ENCODE data around the gene ITCH. TPM values are rescaled to one million over a fixed set of nuclear protein-coding genes. Genes with fewer than 3 reads are reported as not detected.

The ITCH gene
- total and polyA plus RNA-seq, 2 donors (not counting 3 experiments of a cell fraction or from before 2014, with no cell fraction given) = 6.4 to 57.4 TPM

- H4K20me1 ChIP-seq (replicated peaks; ENCODE audit: control insufficient read depth, extremely low read depth, insufficient read depth, low read length) = no peaks in the 10 kb centered on the region
- no peak for FAIRE-seq
- intact Hi-C loops (cut with micrococcal nuclease) = no loop called here
Measured at GRCh38 chr20:34552569-34552968, 189.5 kb downstream of the ITCH start.

More at GRCh38 chr20:34552569-34552968, 189.5 kb downstream of the ITCH start:
- H3K4me3 ChIP-seq (replicated peaks in 1 of 3; ENCODE audit: insufficient read depth in 1 of 3, low read depth in 1 of 3, low read length in 3 of 3) = no peak overlapping the region
- H2AFZ ChIP-seq (ENCODE audit: low read depth, low read length) = no peak overlapping the region
- no peaks in the 10 kb centered on the region for H3K9me1 ChIP-seq (replicated peaks; ENCODE audit: control insufficient read depth, extremely low read depth, insufficient read depth, low read length)
- no peak overlapping the region for H3K4me2 ChIP-seq (ENCODE audit: insufficient read depth, low read length)
- no peaks in the 10 kb centered on the region for H3K79me2 ChIP-seq (ENCODE audit: control insufficient read depth, insufficient read depth, low read length)
- CTCF ChIA-PET = no interaction called here
- no peaks in the 10 kb centered on the region for H3K4me1 ChIP-seq (ENCODE audit: control insufficient read depth, extremely low read depth, insufficient read depth, low read length)
- H3K27ac ChIP-seq (ENCODE audit: insufficient read depth, low read depth, low read length) = no peak overlapping the region
- no TSS peak for BruUV-seq (replicated peaks)
- dilution Hi-C loops (cut with MboI; ENCODE audit: extremely low pct_ligation_motif_present, low sequenced_read_pairs) = no loop called here
- POLR2A ChIA-PET = no interaction called here
- TF ChIP-seq POLR2A (IDR thresholded peaks at IDR 0.05; ENCODE audit: low read depth, low read length) (no peak), FOS (IDR thresholded peaks at IDR 0.05; ENCODE audit: borderline replicate concordance, insufficient read depth, low read length) (no peak), POLR2AphosphoS5 (IDR thresholded peaks at IDR 0.05; ENCODE audit: insufficient read depth, low read depth, low read length) (no peak), GATA2 (IDR thresholded peaks at IDR 0.05; ENCODE audit: insufficient read depth, insufficient read length, low read depth, low read length) (no peak), EZH2 (IDR thresholded peaks at IDR 0.05; ENCODE audit: borderline replicate concordance, low read depth, low read length, severe bottlenecking) (no peak), JUN (IDR thresholded peaks at IDR 0.05; ENCODE audit: borderline replicate concordance, insufficient read depth, insufficient read length, low read depth) (no peak), MAX (IDR thresholded peaks at IDR 0.05; ENCODE audit: insufficient read depth, insufficient read length) (no peak), MYC (IDR thresholded peaks at IDR 0.05; ENCODE audit: low read depth, low read length) (no peak)
- TF ChIP-seq, protein P1, sequence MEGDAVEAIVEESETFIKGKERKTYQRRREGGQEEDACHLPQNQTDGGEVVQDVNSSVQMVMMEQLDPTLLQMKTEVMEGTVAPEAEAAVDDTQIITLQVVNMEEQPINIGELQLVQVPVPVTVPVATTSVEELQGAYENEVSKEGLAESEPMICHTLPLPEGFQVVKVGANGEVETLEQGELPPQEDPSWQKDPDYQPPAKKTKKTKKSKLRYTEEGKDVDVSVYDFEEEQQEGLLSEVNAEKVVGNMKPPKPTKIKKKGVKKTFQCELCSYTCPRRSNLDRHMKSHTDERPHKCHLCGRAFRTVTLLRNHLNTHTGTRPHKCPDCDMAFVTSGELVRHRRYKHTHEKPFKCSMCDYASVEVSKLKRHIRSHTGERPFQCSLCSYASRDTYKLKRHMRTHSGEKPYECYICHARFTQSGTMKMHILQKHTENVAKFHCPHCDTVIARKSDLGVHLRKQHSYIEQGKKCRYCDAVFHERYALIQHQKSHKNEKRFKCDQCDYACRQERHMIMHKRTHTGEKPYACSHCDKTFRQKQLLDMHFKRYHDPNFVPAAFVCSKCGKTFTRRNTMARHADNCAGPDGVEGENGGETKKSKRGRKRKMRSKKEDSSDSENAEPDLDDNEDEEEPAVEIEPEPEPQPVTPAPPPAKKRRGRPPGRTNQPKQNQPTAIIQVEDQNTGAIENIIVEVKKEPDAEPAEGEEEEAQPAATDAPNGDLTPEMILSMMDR (IDR thresholded peaks at IDR 0.05; ENCODE audit: extremely low read depth in 1 of 2, insufficient read depth in 1 of 2, low read depth in 1 of 2, low read length in 2 of 2) = no peak
- H3K27me3 ChIP-seq (ENCODE audit: control insufficient read depth in 2 of 2, insufficient read depth in 2 of 2, low read length in 2 of 2) = no peaks in the 10 kb centered on the region
- no peak overlapping the region for H3K9ac ChIP-seq (replicated peaks; ENCODE audit: extremely low read depth, insufficient read depth, low read length)
- no peaks in the 10 kb centered on the region for H3K36me3 ChIP-seq (ENCODE audit: control insufficient read depth in 2 of 2, extremely low read depth in 1 of 2, insufficient read depth in 2 of 2, low read length in 2 of 2)
- no peaks in the 10 kb centered on the region for H3K9me3 ChIP-seq (replicated peaks; ENCODE audit: control insufficient read depth, insufficient read depth, low read length)
- DNase-seq (ENCODE audit: low read depth, low spot score) = no peak

Data from endothelial cell of umbilical vein (primary cell).